HG03103 (cell line): Measurements from ENCODE around the gene SLC23A1.

Experiments
- ATAC-seq: cut with Tn5 transposase; IDR thresholded peaks from one replicate; pipeline ENCODE4 v1.9.1; 2021; ENCODE audit warnings: low read depth; ENCODE audit not compliant: unreplicated experiment

Gene SLC23A1

DNA sequence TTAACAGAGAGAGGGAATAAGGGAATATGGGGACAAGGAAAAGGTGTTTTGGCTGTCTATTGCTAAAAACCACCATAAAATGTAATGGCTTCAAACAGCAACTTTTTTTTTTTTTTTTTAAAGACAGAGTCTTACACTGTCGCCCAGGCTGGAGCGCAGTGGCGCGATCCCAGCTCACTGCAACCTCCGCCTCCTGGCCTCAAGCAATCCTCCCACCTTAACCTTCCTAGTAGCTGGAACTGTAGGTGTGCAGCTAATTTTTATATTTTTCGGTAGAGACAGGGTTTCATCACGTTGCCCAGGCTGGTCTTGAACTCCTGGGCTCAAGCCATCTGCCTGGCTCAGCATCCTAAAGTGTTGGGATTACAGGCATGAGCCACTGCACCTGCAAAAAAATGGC lies 25.1 kb upstream of the SLC23A1 start:
- ATAC-seq: no peak

DNA sequence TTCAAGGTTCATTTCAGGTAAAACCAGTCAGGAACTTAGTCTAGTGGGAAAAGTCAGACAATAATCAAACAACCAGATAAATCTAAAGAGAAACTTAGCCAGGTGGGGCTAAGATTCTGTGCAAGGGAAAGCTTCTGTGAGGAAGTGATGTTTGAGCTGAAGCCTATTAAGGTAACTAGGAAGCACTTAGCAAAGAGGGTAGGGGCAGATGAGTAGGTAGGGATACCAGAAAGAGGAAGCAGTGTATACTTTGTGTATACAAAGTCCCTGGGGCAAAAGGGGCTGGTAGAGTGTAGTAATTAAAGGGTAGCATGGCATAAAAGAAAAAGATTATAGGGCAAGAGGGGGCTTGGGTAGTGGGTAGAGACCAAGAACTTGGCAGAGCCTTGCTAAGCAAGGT lies 24.4 kb upstream of the SLC23A1 start:
- ATAC-seq: no peak

DNA sequence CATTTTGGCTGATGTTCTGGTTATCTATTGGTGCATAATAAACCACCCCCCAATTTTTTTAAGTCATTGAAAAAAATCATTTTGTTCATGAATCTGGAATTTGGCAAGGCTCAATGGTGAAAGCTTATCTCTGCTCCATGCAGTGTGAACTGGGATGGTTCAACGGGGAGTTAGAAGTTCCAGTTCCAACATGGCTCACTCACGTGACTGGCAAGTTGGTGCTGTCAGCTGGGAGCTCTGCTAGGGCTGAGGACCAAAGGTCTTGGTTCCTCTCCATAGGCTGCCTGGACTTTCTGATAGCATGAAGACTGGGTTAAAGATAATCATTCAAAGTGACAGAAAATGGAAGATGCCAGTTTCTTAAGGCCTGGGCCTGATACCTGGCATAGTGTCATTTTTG lies 23.9 kb upstream of the SLC23A1 start:
- no peak for ATAC-seq

DNA sequence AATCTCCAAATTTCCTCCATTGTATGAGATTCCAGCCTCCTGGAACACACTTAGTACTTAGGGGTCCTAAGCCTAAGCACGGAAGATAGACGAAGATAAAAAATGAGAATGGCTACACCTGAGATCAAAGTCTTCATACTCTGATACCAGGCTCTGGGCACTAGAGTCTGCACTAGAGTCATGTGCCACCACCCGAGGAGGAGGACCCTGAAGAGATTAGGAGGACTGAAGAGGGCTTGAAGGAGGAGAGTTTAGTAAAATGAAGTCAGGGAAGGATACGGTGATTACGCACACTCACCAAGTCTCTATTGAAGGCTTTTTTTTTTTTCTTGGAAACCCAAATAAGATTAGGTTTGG lies 21.4 kb upstream of the SLC23A1 start:
- ATAC-seq: no peak

DNA sequence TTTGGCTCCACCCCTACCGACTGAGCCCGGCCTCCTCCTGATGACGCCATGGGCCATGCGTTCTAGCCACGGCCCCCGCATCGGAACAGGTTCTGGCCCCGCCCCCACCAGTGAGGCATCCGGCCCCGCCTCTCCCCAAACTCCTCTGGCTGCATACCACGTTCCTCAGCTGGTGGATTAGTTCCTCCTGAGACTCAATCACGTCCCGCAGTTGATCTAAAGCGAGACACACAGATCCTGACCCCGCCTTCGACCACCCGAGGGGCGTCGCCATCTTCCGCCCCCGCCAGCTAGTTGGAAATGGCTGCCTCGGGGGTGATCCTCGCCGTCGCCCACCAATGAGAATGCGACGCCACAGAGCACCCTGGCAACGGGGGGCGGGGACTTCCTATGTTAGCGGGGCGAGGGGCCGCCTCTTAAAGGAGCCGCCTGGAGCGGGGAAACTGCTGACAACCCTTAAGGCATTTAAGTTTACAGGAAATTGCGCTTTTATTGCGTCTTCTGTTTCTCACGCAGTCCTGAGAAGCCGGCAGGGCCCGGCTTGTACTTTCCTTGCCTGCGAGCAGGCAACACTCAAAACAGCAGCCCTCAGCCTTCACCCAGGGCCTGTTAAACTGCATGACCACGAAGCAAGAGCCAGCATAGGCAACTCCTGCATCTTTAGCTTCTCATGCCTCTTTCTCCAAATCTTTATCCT lies 20.8 kb upstream of the SLC23A1 start, which contains the start of gene SPATA24:
SPATA24 (minus strand) TSS at position 303 of the 697 bp plus-strand sequence; CDS start at position 274, 29 bp downstream.
- ATAC-seq: peak; percentile 81

DNA sequence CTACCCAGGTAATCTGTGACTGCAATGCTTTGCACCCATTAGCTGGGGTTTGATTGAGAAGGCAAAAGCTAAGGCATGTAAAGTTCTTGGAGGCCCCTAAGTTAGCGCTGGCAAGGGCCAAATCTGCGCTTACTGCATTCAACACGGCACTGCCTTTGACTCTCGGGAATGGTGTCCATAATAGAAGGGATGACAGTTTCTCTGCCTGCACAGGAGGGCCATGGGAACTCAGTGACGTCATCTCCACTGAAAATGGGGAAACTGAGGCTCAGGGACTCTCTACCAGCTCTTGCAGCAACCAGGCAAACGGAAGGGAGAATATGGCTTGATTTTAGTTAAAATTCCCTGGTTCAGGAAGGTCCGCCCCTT lies 20.3 kb upstream of the SLC23A1 start:
- no peak for ATAC-seq

DNA sequence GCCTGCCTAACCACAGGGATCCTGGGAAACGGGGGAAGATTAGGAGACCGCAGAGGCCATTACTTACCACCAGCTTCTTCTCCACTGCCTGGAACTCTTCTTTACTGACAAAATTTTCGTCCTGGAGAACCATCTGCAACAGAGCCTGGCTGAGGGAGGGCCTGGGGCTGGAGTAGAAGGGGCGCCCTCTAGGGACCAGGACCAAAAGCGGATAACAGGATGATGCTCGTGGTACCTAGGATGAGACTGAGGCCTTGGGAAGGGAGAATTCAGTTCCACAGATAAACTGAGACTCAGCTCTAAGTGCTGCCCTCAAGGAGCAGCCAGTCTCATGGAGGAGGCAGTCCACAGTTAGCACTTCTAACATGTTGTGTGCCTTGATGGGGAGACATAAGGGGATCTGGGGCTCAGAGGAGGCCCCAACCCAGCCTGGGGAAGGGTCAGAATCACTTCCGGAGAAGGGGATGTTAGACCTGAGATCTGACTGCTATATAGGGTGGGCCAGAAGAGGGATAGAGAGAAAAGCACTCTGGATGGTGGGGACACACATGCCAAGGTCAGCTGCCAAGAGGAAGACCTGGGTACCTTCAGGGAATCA lies 19.6 kb upstream of the SLC23A1 start:
- no peak for ATAC-seq

DNA sequence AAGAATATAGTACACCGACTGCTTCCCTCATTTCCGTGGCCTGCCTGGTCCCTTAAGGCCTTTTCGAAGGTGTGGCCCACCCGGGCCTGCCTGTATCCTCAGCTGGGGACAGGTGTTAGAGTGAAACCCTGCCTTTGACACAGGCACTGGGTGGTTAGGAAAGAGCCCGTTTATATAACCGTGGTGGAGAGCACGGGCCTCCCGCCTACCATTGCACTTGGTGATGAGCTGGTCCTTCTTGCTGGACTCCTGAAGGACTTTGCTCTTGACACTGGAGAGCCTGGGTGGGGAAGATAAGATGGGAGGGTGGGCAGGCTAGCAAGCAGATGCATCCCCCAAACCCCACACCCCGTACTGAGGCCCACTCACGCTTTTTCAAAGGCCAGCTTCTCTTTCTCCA lies 18.4 kb upstream of the SLC23A1 start:
- ATAC-seq: no peak

DNA sequence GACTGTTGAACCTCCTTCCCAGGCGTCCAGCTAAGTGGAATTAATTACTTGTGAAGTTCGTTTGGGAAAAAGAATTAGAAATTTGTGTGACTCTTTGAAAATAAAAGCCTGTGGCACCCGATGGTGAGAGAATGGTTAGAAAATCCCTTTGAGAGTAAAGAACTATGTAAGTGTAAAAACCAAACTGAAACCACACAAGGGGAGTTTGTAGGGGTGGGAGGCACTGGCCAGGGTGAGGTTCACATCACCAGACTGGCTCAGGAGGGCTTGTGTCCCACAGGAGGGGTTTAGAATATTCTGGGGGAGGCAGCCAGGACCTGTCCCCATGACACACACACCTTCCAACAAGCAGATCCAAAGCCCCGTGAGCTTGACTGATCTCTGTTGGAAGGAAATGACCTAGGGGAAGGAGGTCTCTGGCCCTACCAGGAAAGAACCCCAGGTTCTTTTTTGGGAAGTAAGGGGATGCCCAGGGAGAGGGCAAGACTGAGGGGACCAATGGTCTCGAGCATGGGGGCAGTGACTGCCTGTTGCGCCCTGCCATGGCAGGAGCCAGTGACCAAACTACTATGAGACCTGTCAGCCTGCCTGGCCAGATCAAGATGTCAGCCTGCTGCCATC lies 16.5 kb upstream of the SLC23A1 start:
- ATAC-seq: no peak

DNA sequence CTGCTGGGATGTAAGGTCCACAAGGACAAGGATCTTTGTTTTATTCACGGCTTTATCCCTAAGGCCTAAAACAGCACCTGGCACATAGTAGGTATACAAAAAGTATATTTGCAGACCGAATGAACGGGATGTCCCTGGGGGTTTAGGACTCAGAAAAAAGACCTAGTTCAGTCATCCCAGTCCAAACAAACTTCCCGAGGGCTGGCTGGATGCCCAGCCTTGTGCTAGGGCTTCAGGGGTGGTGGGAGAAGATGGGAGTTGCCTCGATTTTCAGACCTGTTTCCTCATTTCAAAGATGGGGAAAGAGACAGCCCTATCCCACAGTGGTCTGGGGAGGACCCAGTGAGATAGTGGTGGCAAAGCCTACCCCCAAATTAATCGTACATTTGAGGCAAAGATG lies 14.8 kb upstream of the SLC23A1 start:
- no peak for ATAC-seq

DNA sequence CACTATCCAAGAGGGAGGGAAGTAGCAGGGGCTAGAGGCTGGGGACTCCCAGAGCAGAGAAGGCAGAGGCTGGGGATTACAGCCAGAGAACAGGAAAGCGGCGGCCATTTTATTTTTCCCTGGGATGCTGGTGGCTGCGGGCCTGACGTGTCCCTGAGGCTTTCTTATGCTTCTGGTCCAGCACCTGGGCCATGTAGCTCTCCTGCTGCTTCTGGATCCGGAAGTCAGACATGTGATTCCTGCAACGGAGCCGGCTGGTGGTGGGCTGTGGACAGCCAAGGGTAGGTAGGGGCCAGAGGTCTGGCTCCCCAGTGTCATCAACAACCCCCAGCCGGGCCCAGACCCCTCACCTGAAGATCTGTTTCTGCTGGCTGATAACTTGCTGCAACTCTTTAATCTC lies 13.6 kb upstream of the SLC23A1 start:
- ATAC-seq: no peak

DNA sequence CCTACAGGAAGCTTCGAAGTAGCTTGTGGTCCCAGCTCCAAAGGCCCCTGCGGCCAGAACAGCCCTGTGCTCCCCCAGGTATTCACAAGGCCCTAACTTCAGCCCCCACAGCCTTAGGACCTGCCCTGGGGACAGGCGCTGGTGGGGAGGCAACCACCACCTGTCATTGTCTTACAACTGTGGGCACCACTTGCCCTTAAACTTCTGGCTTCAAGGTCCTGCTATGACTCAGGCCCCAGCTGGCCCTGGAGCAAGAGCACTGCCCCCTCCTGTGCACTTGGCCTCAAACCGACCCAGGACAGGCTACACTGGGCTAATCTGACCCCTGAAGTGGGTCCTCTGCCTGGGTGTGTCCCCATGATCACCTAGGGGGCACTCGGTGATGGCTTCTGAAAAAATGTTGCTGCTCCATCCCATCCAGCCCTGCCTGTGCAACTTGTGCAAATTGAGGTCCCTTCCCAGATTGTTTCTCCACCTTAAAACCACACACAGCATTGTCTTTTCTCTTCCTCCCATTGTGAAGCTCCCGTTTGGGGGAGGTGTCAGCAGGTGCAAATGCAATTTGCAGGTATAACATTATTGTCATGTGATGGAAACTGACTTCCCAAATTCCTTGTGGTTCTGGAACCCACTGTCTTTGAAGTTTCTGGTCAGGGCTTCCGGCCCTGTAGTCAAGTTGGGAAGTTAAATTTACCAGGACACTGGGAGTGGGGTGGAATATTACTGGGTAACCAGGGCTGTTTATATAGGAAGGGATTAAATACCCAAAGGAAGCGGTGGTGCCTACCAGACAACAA lies 12.9 kb upstream of the SLC23A1 start:
- ATAC-seq: no peak

DNA sequence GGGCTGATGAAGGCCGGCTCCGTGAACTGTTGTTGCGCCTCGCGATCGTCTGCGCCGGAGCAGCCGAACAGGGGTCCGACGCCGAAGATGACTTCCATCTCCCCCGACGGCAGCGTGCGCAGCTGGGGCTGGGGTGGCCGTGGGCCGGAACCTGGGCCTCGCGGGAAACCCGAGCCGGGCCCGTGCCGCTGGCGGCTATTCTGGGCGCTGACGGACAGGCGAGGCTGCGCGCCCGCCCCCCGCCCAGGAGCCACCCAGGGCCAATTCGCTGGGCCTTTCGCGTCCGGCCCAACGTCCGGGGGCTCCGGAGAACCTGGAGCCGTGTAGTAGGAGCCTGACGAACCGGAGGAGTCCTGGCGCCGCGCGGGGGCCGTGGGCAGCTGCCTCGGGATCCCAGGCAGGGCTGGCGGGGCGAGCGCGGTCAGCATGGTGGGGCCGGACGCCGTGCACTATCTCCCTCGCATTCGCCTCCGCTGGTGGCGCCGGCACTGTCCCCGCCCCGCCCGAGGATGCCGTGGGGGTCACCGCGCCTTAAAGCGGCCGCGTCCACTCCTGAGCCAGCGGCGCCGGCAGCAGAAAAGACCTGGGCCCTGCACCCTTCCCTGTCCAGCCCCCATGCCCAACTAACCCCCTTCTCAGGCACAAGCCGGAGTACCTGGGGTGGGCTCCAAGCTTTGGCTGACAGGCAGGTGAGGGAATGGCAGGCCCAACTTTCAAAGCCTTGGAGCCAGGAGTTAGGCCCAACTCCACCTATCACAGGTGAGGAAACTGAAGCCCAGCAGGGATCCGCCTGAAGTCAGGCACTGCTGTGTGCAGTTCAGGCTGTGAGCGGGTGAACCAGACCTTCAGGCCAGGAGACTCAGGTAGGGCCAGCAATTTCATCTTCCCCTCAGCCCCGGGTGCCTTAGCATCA lies 11.8 kb upstream of the SLC23A1 start, which contains the start of gene PROB1:
PROB1 (minus strand) TSS at position 451 of the 913 bp plus-strand sequence; CDS start at position 428, 23 bp downstream.
- no peak for ATAC-seq

DNA sequence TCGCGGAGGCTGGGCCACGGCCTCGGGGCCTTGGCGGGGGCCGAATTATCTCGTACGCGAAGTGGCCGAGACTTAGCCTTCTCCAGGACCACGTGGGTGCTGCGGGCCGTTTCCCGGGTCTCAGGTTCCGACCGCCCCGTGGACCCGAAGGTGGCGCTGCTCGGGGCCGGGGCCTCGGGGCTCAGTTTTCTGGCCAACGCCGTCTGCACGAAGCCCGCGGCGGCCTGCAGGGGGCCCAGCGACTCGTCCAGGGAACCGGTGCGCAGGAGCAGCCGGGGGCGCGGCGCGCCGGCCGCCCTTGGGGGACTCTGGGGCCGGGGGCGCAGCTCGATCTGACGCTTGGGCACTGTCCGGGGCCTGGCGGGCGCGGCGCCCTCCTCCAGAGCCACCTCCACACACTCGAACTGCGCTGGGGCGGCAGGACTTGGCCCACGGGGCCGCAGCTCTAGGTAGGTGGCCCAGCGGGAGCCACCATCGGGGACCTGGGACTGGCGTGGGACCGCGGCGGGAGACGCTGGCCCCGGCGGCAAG lies 11.1 kb upstream of the SLC23A1 start:
- no peak for ATAC-seq

DNA sequence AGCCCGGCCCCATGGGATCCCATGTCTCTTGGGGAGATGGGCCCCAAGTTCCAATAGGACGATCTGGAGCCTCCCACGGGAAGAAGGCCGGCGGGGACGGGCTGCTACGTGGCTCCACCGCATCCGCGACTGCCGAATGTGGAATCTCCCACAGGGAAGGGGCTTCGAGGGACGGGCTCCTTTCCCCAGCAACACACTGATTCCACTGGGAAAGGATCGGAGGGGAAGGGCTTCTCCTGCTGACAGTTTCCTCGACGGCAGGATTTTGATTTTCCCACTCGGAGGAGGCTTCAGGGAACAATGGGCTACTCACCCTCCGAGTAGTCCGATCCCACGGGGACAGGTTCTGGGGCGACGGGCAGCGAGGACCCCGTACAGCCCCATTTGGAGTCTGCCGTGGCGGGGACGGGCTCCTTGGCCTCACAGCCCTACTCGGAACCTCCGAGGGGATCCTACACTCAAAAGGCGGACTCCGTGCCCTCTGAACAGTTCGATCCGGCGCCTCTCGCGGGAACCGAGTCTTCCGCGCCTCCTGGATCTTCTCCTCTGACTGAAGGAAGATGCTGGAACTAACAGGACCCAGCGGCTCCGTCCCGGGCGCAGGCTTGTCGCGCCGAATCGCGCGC lies 10.5 kb upstream of the SLC23A1 start:
- no peak for ATAC-seq

DNA sequence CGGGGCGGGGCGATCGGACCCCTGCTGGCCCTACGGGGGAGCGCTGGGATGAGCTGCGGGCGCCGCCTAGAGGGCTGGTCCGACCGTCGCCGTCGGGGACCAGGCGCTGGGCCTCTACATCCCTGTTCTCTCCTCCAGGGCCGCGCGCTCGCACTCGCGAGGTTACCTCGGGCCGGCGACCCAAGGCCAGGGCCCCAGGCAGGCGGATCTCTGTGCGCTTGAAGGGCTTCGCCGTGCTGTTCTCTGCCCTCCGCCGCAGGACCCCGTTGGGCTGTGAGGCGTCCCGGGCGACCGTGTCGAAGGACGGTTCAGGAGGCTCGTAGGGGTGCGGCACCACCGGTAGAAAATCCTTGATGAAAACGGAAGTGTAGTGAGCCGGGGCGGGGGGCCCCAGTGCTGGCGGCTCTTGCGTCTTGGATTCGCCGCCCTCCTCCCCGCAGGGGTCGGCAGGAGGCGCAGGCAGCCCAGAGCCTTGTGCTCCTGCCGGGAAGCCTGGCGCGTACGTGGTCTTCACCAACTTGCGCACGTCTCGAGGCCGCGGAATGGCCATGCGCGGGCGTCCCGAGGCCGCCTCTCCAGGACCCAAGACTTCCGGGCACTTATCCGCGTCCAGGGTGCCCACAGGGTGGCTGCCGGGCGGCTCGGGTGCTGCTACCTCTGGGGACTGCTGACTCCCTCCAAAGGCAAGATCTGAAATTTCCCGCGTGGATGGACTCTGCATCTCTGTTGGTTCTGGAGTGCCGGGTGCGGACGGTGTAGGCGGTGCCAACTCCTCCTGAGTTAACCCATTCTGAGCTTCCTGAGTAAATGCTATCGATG lies 9.8 kb upstream of the SLC23A1 start:
- ATAC-seq: peak; percentile 48

DNA sequence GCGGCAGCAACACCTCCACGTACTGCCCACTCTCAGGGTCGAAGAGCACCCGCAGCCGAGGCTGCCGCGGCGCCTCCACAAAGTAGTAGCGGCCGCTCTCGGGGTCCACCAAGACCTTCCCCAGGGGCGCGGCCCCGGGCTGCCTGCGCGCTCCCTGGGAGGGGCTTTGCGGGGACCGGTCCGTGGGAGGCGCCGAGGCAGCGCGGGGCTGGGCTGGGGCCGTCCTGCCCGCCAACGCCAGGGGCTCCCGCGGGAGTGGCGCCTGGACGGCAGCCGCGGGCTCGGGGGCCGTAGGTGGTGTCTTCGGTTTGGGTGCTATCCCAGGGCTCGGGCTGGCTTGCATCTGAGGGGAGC lies 9.2 kb upstream of the SLC23A1 start:
- ATAC-seq: peak; percentile 16

DNA sequence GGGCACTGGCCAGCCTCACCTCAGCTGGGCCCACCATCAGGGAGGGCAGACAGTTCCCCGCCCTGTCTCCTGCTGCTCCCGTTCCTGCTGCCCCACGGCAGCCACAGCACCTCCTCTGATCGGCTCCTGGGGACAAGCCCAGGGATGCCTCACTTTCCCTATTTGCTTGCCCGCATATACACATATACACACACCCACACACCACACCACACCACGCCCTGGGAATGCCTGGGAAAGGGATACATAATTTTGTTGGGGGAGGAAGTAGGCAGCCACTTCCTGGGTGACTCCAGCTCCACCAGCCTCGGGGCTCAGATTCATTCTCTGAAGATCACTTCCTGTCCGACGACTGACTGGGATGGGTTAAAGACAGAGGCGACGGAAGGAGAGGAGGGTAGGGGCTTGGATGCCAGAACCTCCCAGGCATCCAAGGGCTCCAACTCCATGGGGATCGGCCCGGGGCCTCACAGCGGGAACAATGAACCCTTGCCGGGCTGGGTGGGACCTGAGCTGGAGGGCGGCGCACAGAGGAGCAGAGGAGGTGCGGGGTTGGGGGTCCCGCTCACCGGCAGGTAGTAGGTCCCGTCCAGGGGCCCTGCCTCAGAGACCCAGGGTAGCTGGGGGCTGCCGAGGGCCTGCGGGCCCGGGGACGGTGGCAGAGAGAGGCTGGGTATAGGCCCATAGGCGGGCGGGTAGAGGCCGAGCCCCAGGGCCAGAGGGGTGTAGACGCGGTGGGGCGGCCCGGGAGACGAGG lies 8.7 kb upstream of the SLC23A1 start:
- no peak for ATAC-seq
